Heart left ventricle (tissue), 13 donors: ENCODE data around the gene CFAP97D2.

ENCODE experiments used
- CTCF ChIP-seq, 12 donors: fragments of 200-600 bp; sonication (generic) in 4 of 12; IDR thresholded peaks; one replicate each; pipeline versions ENCODE4 v1.5.0 to v1.8.0; 2018 to 2022; ENCODE audit warnings: antibody characterized with exemption in 12 of 12, mild to moderate bottlenecking in 5 of 12
- POLR2A ChIP-seq, 2 donors: fragments of 450-650 bp; IDR thresholded peaks; one replicate each; pipeline ENCODE4 v1.6.1; 2017; ENCODE audit warnings: antibody characterized with exemption in 2 of 2, mild to moderate bottlenecking in 2 of 2, moderate library complexity in 2 of 2
- donor health status: ischemic (EF 13 %, LVEDD 7.1; RV severe dilation, severe dysfunction).
- donor health status: DM: no; HTN: yes; CAD: no.
- donor health status: DM: no; HTN: no; CAD: no.
- donor health status: ischemic (EF 25% LVEDD 6.9; RV normal size, moderate dysfunction).
- donor health status: ischemic (EF 25% LVEDD 5.7; RV mildly dilated, moderate dysfunction).
- donor health status: ischemic (EF 35%, LVEDD 5.7; RV mildly dilated, moderate dysfunction).
- donor health status: nonischemic (EF 11% LVEDD 7.7; RV severe dilation, severe dysfunction).
- donor health status: DM: yes; HTN: yes; CAD: no.
- donor health status: PGD.
- donor health status: ischemic (EF 29% LVEDD 5.4; RV normal size, mild dysfunction).
- donor health status: nonischemic (EF 23%, LVEDD 6.1; RV moderate dilation, normal function).

GRCh38 chr13:114152285-114152645 lies 26.8 kb upstream of the CFAP97D2 start:
- TF ChIP-seq POLR2A (IDR thresholded peaks at IDR 0.05) (no peak), CTCF (IDR thresholded peaks at IDR 0.05) (no peak)
